KMS-11 (cell line): Measurements from ENCODE around the gene GPR180.

Source experiments
- H2AFZ ChIP-seq: fragments of 200-600 bp; sonication (generic); 2 replicates; pipeline ENCODE4 v1.6.1; 2016; ENCODE audit warnings: antibody characterized with exemption, mixed run types, low read depth
- H3K27ac ChIP-seq: fragments of 200-600 bp; sonication (generic); 2 replicates; pipeline ENCODE4 v1.6.1; 2016; ENCODE audit warnings: mild to moderate bottlenecking, mixed run types
- H3K27me3 ChIP-seq: fragments of 200-600 bp; sonication (generic); 2 replicates; pipeline ENCODE4 v1.6.1; 2017; ENCODE audit warnings: mild to moderate bottlenecking, low read depth, mixed run types, moderate library complexity; ENCODE audit not compliant: insufficient read depth
- H3K36me3 ChIP-seq: fragments of 200-600 bp; sonication (generic); 2 replicates; pipeline ENCODE4 v1.6.1; 2017; ENCODE audit warnings: mild to moderate bottlenecking, mixed run types; ENCODE audit not compliant: insufficient read depth
- H3K4me1 ChIP-seq: fragments of 200-600 bp; sonication (generic); 2 replicates; pipeline ENCODE4 v1.6.1; 2016; ENCODE audit warnings: mild to moderate bottlenecking, low read depth, mixed run types; ENCODE audit not compliant: poor library complexity, severe bottlenecking
- H3K4me2 ChIP-seq: fragments of 200-600 bp; sonication (generic); 2 replicates; pipeline ENCODE4 v1.7.0; 2016; ENCODE audit warnings: mild to moderate bottlenecking, mixed run types
- H3K4me3 ChIP-seq: fragments of 200-600 bp; sonication (generic); IDR thresholded peaks from 2 replicates; pipeline ENCODE4 v1.6.1; 2017; ENCODE audit warnings: low read depth, low read length, mixed read lengths; ENCODE audit not compliant: insufficient read depth
- H3K79me2 ChIP-seq: fragments of 200-600 bp; sonication (generic); 2 replicates; pipeline ENCODE4 v1.6.1; 2016; ENCODE audit warnings: low read depth, mixed run types; ENCODE audit not compliant: insufficient read depth
- H3K9ac ChIP-seq: fragments of 200-600 bp; sonication (generic); 2 replicates; pipeline ENCODE4 v1.6.1; 2016; ENCODE audit warnings: mild to moderate bottlenecking, mixed run types
- H4K20me1 ChIP-seq: fragments of 200-600 bp; sonication (generic); 2 replicates; pipeline ENCODE4 v1.6.1; 2016; ENCODE audit warnings: mild to moderate bottlenecking, mixed run types; ENCODE audit not compliant: insufficient read depth
- TF ChIP-seq, protein P1 (sequence below): fragments of 200-600 bp; sonication (generic); conservative IDR thresholded peaks from 2 replicates; pipeline ENCODE4 v1.6.1; 2017; ENCODE audit warnings: low read depth, mild to moderate bottlenecking, antibody characterized with exemption, low read length, moderate library complexity, mixed read lengths

Gene GPR180

DNA sequence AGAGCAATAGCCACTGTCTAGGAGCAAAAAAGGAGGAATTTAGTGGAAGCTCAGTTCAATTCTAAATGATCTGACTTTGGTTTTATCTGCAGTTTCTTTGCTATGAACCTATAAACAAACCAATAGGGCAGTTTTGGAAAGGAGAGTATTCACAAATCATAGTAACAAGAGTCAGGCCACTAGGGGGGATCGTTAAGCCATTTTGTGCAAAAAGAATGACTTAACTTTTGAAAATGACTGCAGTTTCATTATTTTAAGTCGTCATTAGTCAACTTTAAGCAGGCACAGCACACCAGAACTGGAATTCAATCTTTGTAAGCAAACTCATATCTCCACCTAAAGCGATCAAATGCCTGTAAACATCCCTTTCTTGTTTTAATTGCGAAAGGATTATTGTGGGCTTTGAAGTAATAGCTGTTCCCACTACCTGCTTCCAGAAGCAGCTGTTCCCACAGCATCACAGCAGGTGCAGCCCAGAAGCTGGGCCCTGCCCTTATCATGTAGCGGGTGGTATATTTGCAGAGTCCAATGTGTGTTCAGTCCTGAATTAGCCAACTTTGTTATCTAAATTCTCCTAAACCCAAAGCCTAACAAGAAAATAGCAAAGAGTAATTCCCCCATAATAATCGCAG, 59.2 kb downstream of the GPR180 start:
- TF ChIP-seq, protein P1, sequence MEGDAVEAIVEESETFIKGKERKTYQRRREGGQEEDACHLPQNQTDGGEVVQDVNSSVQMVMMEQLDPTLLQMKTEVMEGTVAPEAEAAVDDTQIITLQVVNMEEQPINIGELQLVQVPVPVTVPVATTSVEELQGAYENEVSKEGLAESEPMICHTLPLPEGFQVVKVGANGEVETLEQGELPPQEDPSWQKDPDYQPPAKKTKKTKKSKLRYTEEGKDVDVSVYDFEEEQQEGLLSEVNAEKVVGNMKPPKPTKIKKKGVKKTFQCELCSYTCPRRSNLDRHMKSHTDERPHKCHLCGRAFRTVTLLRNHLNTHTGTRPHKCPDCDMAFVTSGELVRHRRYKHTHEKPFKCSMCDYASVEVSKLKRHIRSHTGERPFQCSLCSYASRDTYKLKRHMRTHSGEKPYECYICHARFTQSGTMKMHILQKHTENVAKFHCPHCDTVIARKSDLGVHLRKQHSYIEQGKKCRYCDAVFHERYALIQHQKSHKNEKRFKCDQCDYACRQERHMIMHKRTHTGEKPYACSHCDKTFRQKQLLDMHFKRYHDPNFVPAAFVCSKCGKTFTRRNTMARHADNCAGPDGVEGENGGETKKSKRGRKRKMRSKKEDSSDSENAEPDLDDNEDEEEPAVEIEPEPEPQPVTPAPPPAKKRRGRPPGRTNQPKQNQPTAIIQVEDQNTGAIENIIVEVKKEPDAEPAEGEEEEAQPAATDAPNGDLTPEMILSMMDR: peak; percentile 50; the same call in 1 of the 2 replicates
- Histone ChIP-seq H3K4me2 (peak overlapping the region; percentile 25; the same call in 1 of the 2 replicates), H3K79me2 (no peaks in the 10 kb centered on the region), H4K20me1 (no peaks in the 10 kb centered on the region), H3K4me1 (peaks cover 42% of the 10 kb centered on the region), H3K4me3 (no peak overlapping the region), H3K9ac (no peak overlapping the region), H3K27me3 (no peaks in the 10 kb centered on the region), H3K27ac (peak overlapping the region; percentile 31; the same call in 1 of the 2 replicates), H3K36me3 (no peaks in the 10 kb centered on the region), H2AFZ (peak overlapping the region; percentile 48; the same call in 1 of the 2 replicates)

DNA sequence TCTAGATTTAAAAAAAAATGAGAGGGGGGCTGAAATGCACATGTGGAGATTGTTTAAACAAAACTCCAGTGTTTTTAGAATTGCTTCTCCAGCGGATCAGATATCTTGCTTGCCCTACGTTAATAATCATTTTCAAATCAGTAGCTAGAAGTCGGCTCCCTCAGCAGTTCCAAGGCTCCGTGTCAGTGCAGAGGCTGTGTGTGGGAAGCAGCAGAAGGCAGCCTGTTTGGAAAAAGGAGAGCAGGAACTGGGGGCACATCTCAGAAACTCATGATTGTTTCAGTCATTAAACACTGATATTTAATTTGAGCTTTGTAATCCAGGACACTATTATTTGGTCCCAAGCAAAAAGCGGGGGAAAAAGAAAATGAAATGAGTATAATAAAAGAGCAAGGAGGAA, 59.7 kb downstream of the GPR180 start:
- Histone ChIP-seq H3K27me3 (no peaks in the 10 kb centered on the region), H4K20me1 (no peaks in the 10 kb centered on the region), H3K36me3 (no peaks in the 10 kb centered on the region), H3K79me2 (no peaks in the 10 kb centered on the region), H3K4me1 (peaks cover 36% of the 10 kb centered on the region), H3K27ac (no peak overlapping the region), H2AFZ (no peak overlapping the region), H3K4me2 (peak overlapping the region; percentile 25; the same call in 1 of the 2 replicates), H3K9ac (no peak overlapping the region), H3K4me3 (no peak overlapping the region)
- TF ChIP-seq, protein P1: no peak

DNA sequence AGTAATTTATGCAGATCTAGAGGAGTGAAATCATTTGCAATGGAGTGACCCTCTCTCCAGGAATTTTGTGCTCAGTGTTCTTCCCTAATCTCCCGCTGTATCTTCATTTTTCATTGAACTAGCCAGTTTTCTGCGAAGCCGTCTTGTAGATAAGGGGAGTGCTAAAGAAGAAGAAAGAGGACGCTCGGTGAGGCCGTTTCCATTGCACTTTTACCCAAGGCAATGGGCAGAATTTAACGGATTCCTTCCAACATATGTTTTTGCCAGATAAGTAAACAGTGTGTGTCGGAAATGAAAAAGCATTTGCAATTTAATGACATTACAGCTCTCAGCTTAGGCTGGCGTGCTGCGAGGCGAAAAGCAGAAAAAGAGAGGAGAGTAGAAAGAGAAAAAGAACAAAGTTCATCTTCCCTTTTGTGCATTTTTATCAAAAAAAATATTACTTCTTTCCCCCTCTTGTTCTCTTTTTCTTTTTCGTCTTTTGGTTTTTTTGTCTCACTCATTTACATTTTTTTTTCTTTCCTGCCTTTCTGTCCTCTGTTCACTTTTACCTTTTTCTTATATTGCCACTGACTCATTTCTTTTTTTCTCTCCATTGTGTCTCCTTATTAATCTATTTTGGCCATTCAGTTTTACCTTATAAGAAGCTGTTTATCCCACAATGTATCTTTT, 60.8 kb downstream of the GPR180 start:
- Histone ChIP-seq H3K4me1 (peaks cover 26% of the 10 kb centered on the region), H3K9ac (no peak overlapping the region), H3K36me3 (no peaks in the 10 kb centered on the region), H3K27ac (no peak overlapping the region), H3K79me2 (no peaks in the 10 kb centered on the region), H3K4me2 (no peak overlapping the region), H3K27me3 (no peaks in the 10 kb centered on the region), H4K20me1 (no peaks in the 10 kb centered on the region), H3K4me3 (no peak overlapping the region), H2AFZ (no peak overlapping the region)
- TF ChIP-seq, protein P1: no peak

DNA sequence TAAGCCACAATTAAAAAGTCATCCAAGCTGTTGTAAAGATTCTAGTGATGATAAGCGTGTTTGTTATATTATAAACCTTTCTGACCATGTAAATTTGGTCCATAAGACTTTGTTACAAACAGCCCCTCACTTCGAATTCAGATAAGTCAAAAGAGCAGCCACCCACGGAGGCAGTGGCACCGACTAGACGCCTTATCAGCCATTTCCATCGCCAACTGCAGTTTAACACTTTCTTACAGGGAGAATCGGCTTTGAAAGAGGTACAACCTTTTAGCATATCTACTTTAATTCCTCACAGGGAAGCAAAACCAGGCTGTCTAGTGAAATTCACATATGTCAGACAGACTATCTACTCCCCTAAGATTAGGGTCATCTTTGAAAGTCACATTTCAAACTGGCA, 63.2 kb downstream of the GPR180 start:
- TF ChIP-seq, protein P1: no peak
- peaks cover 12% of the 10 kb centered on the region for H3K4me1 ChIP-seq
- H2AFZ ChIP-seq: no peak overlapping the region
- H3K27me3 ChIP-seq: no peaks in the 10 kb centered on the region
- no peak overlapping the region for H3K4me3 ChIP-seq
- H3K4me2 ChIP-seq: no peak overlapping the region
- no peaks in the 10 kb centered on the region for H4K20me1 ChIP-seq
- H3K79me2 ChIP-seq: no peaks in the 10 kb centered on the region
- H3K36me3 ChIP-seq: no peaks in the 10 kb centered on the region
- H3K9ac ChIP-seq: no peak overlapping the region
- no peak overlapping the region for H3K27ac ChIP-seq
